Urothelium cell line (cell line): Measurements from ENCODE around the gene BCAP31.
A peak's percentile ranks its signal among the peaks of the same experiment; 100 is the strongest.
"Not testable (repeated sequence)": the region's sequence is repeated elsewhere in the genome, so short reads cannot be mapped to it uniquely, and the experiment has no call there.

Experiments used
- DNase-seq: peaks from one replicate; pipeline ENCODE4 v3.0.0; 2011; ENCODE audit warnings: low spot score, mixed read lengths
- FAIRE-seq: peaks from 2 replicates; lab custom pipeline; 2011; peaks lifted over from hg19 to GRCh38; lab: Jason Lieb, UNC

The BCAP31 gene

GRCh38 chrX:153719238-153719637 lies 4.9 kb downstream of the BCAP31 start:
- FAIRE-seq, result no peak
- DNase-seq, result no peak

DNA sequence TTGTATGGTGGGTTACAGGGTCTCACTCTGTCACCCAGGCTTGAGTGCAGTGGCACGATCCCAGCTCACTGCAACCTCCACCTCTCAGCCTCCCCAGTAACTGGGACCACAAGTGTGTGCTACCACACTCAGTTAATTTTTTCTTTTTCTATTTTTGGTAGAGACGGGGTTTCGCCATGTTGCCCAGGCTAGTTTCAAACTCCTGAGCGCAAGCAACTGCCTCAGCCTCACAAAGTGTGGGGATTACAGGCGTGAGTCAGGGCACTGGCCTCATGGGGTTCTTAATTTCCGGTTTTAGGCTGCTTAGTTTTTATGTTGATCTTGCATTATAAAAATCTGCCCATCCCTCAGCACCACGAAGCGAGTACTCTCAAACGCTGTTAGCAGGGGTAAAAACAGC lies 6.7 kb downstream of the BCAP31 start:
- FAIRE-seq (no peak), DNase-seq (no peak)

GRCh38 chrX:153714256-153714655 lies 9.9 kb downstream of the BCAP31 start:
- FAIRE-seq, result no peak
- DNase-seq, result no peak

DNA sequence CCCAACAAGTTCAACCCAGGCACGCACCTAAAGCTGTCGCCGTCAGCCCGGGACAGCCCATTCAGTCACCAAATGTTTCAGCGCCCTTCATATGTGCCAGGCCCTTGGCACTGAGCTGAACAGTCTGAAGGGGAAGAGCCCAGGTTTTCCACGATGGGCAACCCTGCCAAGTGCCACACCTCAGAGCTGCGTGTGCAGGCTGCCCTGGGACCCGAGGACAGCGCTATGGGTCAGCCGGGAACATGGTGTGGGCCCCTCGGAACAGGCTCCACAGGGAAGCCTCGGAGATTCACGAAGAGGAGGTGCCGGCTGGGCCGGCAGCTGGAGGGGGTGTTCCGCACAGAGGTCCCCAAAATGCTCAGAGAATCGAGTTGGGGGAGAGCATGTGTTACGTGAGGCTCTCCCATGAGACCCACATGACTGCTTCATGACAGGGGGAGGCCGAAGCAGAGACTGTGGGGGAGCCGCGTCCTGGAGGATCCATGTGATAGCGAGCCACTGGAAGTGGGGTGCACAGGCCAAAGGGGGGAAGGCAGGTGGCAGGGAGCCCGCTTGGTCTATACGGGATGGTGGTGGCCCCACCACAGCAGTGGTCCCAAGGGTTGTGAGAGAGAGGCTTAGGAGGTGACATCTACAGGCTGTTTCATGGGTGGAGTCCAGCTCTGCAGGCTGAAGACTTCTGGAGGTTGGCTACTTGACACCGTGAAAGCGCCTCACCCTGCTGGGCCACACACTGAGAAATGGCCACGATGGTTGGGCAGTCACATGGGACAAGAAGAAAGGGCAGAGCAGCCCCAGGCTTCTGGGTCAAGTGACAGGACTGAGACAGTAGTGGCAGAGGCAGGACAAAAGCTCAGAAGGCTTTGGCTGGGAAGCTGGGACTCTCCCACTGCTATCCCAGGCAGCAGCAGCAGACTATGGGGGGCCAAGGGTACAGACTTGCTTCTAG lies 14.2 kb downstream of the BCAP31 start:
- no peak for FAIRE-seq
- DNase-seq, result no peak

DNA sequence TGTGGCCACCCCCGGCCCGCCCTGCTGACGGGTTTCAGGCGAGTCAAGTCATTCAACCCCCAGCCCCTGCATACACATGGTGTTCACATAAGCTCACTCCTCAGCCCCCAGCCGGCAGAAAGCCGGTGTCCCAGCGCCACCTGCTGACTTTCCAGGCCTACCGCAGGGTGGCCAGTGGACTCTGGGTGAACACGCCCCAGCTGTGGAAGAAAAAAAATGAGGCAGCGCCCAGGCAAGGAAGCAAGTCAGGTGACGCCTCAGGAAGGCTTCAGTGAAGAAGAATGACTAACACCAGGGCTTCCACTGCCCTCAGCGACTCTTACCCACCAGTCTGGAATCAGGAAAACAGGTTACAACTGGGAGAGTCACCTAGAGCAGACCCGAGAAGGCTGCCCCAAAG lies 15.8 kb downstream of the BCAP31 start:
- FAIRE-seq, result no peak

DNA sequence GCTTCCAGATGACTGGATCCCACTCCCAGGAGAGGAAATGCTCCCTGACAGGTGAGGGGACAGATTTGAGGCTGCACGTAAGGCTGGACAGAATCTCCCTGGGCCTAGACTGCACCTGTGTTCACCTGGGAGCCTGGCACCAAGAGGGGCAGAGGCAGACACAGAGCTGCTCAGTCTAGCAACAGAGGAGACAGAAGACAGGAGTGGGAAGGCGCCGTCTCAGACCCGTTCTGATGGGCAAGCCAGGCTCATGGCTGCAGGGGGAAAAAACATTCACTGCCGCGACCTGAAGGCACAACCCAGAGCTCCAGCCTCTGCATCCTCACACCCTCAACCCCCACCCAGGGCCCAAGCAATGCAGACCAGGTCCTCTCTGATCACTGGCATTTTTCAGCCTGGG lies 16.8 kb downstream of the BCAP31 start:
- DNase-seq, result no peak
- no peak for FAIRE-seq

More for the DNA sequence above, 15.8 kb downstream of the BCAP31 start:
- peak; percentile 64 for DNase-seq

- DNase-seq (no peak), FAIRE-seq (no peak)
These were observed 17.4 kb downstream of the BCAP31 start for GRCh38 chrX:153706799-153707198.

- FAIRE-seq, DNase-seq: not testable (repeated sequence)
These were observed 18.7 kb downstream of the BCAP31 start for GRCh38 chrX:153705403-153706060.

DNA sequence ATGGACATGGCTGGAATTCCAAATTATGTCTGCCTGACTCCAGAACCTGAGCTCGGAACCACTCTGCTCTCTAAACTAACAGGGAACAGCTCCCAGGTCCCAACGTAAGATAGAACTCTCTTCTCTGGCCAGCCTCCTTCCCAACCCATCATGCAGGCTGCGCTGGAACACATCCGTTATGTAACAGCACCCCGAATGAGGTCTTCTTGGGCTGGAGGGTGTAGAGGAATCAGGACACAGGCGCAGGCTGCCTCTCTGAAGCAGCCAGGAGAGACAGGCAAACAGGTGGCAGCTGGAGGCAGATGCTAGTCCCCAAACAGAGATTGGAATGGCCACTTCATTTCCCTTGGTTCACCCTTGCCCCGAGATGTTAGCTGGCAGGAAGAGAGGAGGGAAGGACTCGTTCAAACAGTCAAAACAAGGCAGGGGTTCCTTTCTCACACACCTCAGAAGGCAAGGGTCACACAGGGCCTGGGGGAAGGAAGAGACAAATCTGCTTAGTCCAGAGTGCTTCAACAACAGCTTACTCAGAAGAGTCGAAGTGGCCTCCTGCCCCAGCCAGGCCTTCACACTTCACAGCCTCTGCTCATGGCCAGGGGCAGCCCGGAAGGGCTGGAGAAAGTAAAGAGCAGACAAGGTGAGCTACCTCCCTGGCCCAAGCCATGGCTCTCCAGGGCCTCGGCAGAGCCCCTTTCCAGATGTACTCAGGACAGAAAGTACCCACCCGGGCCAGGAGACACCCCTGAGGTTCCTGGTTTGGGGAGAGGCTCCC lies 19.4 kb downstream of the BCAP31 start:
- not testable (repeated sequence) for DNase-seq, FAIRE-seq

DNA sequence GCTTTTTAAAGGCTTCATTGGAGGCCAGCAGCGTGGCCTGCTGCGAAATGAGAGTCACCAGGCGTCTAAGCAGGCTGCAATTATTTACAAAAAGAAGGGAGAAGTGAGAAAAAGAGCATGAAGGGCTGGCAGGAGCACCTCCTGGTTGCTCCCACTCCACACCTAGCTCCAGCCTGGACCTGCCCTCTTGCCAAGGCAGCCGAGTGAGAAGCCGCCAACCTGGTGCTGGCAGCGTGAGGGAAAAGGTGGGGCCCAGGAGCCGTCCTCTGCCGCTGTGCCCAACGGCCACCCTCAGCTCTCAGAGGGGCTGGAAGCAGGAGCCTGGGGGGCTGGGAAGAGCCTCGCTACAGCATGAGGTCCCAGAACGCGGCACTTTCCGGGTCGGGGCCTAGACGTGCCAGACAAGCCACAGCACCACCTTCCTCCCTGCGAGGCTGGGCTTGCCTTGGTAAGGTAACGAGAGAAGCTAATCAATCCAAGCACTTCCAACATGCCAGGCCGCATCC lies 20.1 kb downstream of the BCAP31 start:
- FAIRE-seq (no peak), DNase-seq (no peak)

GRCh38 chrX:153703036-153703370 lies 21.2 kb downstream of the BCAP31 start:
- FAIRE-seq, result no peak
- no peak for DNase-seq

DNA sequence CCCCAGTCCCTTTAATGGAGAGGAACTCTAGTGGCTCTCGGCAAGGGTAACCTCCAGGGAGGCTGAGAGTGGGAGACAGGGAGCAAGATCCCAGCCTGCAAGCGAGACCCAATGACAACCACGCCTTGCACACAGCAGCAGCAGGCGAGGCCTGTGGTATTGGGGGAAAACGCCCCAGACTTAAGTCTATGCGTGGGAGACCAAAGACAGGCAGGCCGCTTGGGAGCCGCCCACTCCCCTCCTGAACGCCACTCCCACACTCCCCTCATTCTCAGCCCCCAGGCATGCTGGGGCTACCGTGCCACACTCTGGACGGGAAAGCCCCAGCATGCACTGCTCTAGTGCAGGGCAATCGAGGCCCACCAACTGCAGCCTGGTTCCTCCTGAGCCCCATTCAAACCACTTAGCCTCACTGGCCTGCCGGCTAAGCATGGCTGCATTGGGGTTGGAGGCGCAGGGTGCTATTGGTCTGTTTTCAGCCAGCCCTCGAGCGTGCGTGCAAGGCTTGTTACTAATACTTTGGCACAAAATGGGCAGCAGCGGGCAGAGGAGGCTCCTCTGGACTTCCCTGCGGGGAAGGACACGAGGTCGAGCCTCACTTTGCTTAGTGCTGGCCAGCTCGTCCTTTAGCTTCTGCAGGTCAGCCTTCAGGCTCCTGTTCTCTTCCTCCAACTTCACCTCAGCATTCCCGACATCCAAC lies 21.7 kb downstream of the BCAP31 start:
- DNase-seq (no peak), FAIRE-seq (no peak)

DNA sequence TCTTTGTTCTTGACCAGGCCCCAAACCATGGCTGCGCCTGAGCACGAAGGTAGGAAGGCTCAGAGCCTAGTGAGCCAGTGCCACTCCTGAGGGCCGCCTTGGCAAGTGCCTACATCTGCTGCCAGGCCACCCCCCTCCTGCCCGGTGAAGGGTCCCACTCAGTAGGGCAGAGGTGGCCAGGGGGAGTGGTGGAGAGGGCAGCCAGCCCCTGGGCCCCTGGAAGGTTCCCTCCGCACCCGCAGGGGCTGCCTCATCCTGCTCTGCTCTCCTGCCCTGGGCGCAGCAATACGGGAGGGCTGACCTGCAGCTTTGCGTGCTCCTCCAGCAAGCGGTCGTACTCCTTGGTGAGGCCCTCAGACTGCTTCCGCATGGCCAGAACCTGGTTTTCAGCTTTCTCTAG lies 22.5 kb downstream of the BCAP31 start:
- no peak for FAIRE-seq

DNA sequence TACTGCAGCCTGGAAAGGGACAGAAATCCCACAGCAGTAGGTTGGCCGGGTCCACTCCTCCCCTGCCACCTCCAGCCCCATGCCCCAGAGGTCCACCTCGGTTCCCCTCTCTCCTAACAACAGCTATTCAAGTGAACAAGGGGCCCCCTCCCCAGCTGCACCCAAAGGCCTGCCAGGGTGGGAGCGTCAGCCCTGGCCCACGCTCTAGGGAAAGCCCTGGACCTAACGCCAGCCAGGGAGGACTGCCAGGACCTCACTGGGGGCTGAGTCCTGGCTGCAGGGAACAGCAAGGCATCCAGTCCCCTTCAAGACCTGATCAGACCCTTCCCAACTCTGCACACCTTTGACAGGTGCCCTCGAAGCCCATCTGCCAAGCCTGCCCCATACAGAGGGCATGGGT lies 23.2 kb downstream of the BCAP31 start:
- FAIRE-seq (no peak), DNase-seq (no peak)

More for the DNA sequence above, 22.5 kb downstream of the BCAP31 start:
- no peak for DNase-seq

DNA sequence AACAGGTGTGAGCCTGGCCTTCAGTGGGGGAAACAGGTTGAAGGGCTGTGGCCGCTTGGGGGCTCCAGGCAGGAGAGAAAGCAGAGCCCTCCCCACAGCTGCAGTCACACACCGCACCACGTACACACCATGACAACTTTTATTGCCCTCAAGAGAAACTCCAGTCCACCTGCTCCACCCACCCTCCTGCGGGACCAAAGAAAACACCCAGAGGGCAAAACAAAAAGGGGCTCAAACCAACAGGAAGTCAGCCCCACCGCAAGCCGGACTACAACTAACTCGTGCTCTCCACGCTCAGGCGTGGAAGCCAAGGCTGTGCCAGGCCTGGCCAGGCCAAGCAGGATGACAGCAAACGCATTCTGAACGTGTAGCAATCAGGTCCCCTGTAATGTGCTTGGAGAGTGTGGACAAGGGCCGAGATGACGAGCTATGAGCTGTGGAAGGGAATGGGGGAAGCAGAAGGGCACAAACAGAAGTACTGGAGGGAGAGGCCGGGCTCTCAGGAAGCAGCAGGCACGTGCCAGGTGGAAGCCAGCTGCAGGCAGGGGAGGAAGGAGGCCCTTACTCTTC lies 23.7 kb downstream of the BCAP31 start:
- no peak for DNase-seq
- no peak for FAIRE-seq

DNA sequence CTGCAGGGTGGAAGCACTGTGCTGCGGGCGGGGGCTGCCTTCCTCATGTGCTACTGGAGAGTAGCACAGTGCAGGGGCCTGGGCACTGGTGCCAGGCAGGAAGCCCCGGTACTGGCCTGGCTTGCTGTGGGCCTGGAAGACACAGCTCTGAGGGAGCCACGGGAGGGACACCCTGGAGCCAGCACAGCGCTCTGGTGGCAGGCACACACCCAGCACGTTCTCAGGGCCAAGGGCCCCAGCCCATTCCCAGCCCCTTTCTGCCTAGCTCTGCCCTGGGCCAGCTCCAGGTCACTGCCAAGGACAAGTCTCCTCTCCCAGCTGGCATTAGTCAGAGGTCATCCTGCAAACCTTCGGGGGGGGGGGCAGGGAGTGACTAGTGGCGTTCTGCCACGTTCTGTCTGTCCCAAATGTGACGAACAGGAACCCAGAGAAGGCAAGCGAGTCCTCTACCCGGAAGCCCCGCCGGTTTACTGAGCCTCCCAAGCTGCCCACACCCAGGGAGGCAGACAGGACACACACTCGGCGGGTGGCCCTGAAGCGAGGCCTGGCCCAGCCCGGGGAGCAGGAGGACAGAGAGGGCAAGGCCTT lies 24.3 kb downstream of the BCAP31 start:
- not testable (repeated sequence) for FAIRE-seq, DNase-seq

DNA sequence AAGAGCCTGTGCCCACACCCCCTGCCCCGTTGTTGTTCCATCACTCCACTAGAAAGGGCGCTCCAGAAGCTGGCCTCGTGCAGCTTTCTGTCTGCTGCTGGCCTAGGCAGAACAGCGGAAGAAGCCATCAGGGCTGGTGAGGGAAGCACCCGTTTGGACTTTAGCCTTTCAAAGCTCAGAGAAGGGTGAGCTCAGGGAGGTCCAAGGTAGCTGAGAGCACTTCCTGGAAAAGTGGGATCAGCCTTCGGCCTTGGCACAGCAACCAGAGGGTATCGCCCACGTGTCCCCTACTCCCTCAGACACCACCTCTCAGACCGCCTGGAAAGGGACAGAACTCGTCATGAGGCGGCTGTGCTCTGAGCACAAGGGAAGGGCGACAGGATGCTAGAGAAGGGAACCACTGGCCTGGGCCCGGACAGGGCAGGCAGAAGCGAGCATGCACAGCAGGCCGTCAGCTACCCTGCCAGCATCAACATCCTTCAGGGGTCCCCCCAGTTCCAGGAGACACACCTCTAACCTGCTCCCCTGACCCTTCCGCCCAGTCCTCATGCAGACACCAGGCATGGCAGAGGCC lies 24.9 kb downstream of the BCAP31 start:
- not testable (repeated sequence) for FAIRE-seq, DNase-seq

GRCh38 chrX:153697924-153698865 lies 26.0 kb downstream of the BCAP31 start:
- FAIRE-seq (no peak), DNase-seq (no peak)
